ENCODE measurements around the gene SZT2.

Gene SZT2

DNA sequence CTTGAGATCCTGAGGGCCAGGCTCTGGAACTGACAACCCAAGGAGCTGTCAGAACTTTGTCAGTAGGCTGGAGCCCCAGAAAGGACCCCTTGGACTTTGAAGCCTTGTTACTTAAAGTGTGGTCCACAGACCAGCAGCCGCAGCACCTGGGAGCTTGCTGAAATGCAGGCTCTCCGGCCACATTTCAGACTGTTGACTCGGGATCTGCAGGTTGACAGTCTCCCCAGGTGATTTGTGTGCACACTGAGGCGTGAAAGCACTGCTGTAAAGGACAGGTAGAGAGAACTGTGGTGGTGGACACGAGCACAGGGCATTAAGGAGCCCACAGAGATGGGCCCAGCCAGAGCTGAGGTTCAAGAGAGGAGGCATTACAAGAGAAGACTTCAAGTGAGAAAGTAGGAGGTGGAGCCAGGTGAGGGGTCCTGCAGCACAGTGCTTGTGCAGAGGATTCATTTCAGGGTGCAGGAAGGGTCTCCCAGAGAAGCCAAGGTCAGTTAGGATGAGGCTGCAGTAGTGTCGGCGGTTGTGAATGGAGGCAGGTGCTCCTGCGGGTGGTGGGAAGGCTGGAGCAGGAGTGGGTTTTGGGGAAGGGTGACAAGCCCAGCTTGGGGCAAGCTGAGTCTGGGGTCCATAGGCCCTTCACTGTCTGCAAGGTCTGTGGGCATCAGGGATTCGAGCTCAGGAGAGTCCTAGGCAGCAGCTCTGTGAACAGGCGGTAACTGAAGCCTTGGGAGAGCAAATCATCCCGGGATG, 59.4 kb downstream of the SZT2 start:
- H3K9me3 ChIP-seq (ENCODE audit: control extremely low read depth in 1 of 5, control insufficient read depth in 4 of 5, insufficient read depth in 2 of 5, low read depth in 1 of 5, low read length in 4 of 5): no peaks in the 10 kb centered on the region
- H3K27me3 ChIP-seq (replicated peaks in 2 of 5; ENCODE audit: control insufficient read depth in 4 of 5, insufficient read depth in 5 of 5, low read length in 4 of 5): no peaks in the 10 kb centered on the region
- peaks cover 19 to 87% (median 65%) of the 10 kb centered on the region in 4 experiments for H3K36me3 ChIP-seq (ENCODE audit: control insufficient read depth in 4 of 4, insufficient read depth in 4 of 4, low read length in 3 of 4)
- no peak overlapping the region for H3K4me3 ChIP-seq (ENCODE audit: control insufficient read depth in 1 of 7, extremely low read depth in 1 of 7, insufficient read depth in 4 of 7, low read depth in 2 of 7, low read length in 6 of 7)
- ChIA-PET CTCF (no interaction called here), POLR2A (interaction anchor here (0.6 kb wide), 1 partner anchor 290 kb away, joined by 3 read pairs; no protein-coding TSS in a partner anchor)
- 93% methylated on average over 9 of the region's 11 CpGs for WGBS (ENCODE audit: insufficient coverage)
- no peak for DNase-seq
- H3K27ac ChIP-seq (ENCODE audit: insufficient read depth in 1 of 2, low read depth in 1 of 2, low read length in 2 of 2, poor library complexity in 1 of 2, severe bottlenecking in 2 of 2): no peak overlapping the region
- peaks cover 2 to 11% (median 6%) of the 10 kb centered on the region in 4 experiments for H3K4me1 ChIP-seq (ENCODE audit: control extremely low read depth in 1 of 4, control insufficient read depth in 4 of 4, insufficient read depth in 4 of 4, low read length in 3 of 4)

DNA sequence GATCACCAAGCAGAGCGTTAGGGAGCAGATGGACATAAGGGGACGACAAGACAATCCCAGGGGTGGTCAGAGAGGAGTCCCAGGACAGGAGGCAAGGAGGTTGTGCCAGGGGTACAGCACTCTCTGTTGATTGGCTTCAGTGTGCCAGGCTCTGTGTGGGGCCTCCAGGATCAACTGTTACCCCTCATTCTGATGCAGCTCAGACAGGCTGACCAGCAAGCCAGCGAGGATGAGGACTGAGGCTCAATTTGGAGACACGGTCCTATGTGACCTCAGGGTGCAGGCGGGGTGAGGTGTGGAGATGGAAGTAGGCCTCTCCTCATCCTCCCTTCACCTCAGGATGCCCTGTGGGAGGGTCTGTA, 60.0 kb downstream of the SZT2 start:
- no peak for DNase-seq
- no peak overlapping the region for H3K27ac ChIP-seq (ENCODE audit: insufficient read depth in 1 of 2, low read depth in 1 of 2, low read length in 2 of 2, poor library complexity in 1 of 2, severe bottlenecking in 2 of 2)
- ChIA-PET CTCF (no interaction called here), POLR2A (no interaction called here)
- peaks cover 5 to 16% (median 10%) of the 10 kb centered on the region in 4 experiments for H3K4me1 ChIP-seq (ENCODE audit: control extremely low read depth in 1 of 4, control insufficient read depth in 4 of 4, insufficient read depth in 4 of 4, low read length in 3 of 4)
- H3K9me3 ChIP-seq (ENCODE audit: control extremely low read depth in 1 of 5, control insufficient read depth in 4 of 5, insufficient read depth in 2 of 5, low read depth in 1 of 5, low read length in 4 of 5): no peaks in the 10 kb centered on the region
- no peaks in the 10 kb centered on the region for H3K27me3 ChIP-seq (replicated peaks in 2 of 5; ENCODE audit: control insufficient read depth in 4 of 5, insufficient read depth in 5 of 5, low read length in 4 of 5)
- H3K4me3 ChIP-seq (ENCODE audit: control insufficient read depth in 1 of 7, extremely low read depth in 1 of 7, insufficient read depth in 4 of 7, low read depth in 2 of 7, low read length in 6 of 7): no peak overlapping the region
- H3K36me3 ChIP-seq (ENCODE audit: control insufficient read depth in 4 of 4, insufficient read depth in 4 of 4, low read length in 3 of 4): peaks cover 19 to 81% (median 60%) of the 10 kb centered on the region in 4 experiments
- 92% methylated on average over 5 of the region's 5 CpGs for whole genome bisulfite sequencing (ENCODE audit: insufficient coverage)

DNA sequence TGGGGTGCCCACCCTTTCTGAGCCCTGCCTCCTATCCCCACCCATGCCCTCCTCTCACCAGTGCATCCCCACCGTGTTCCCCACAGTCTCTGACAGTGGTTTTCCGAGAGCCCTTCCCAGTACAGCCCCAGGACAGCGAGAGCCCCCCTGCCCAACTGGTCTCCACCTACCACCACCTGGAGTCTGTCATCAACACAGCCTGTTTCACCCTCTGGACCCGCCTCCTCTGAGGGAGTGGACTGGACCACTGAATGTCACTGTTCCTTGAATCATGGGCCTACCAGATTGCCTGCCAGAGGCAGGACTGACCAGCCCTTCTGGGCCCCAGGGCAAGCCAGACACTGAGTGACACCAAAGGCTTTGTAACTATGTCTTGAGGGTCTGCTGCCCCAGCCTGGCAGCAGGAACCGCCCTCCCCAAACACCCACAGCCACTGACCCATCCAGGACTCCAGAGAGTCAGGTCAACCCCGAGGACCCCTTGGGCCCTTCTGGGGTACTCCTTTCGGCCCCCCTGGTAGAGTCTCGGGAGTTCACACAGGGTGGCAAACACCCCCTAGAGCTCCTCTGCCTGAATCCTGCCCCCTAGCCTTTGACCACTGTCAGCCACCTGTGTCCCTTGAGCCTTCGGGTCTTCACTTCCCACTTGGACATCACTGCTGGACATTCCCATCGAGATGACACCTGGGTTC, 60.7 kb downstream of the SZT2 start:
- Histone ChIP-seq H3K4me1 (ENCODE audit: control extremely low read depth in 1 of 4, control insufficient read depth in 4 of 4, insufficient read depth in 4 of 4, low read length in 3 of 4) (peaks cover 5 to 22% (median 11%) of the 10 kb centered on the region in 4 experiments), H3K36me3 (ENCODE audit: control insufficient read depth in 4 of 4, insufficient read depth in 4 of 4, low read length in 3 of 4) (peaks cover 19 to 74% (median 55%) of the 10 kb centered on the region in 4 experiments), H3K9me3 (ENCODE audit: control extremely low read depth in 1 of 5, control insufficient read depth in 4 of 5, insufficient read depth in 2 of 5, low read depth in 1 of 5, low read length in 4 of 5) (no peaks in the 10 kb centered on the region), H3K27me3 (replicated peaks in 2 of 5; ENCODE audit: control insufficient read depth in 4 of 5, insufficient read depth in 5 of 5, low read length in 4 of 5) (no peaks in the 10 kb centered on the region), H3K27ac (ENCODE audit: insufficient read depth in 1 of 2, low read depth in 1 of 2, low read length in 2 of 2, poor library complexity in 1 of 2, severe bottlenecking in 2 of 2) (no peak overlapping the region), H3K4me3 (ENCODE audit: control insufficient read depth in 1 of 7, extremely low read depth in 1 of 7, insufficient read depth in 4 of 7, low read depth in 2 of 7, low read length in 6 of 7) (no peak overlapping the region)
- DNase-seq: no peak
- ChIA-PET POLR2A (no interaction called here), CTCF (no interaction called here)
- 92% methylated on average over 7 of the region's 10 CpGs for WGBS (ENCODE audit: insufficient coverage)

DNA sequence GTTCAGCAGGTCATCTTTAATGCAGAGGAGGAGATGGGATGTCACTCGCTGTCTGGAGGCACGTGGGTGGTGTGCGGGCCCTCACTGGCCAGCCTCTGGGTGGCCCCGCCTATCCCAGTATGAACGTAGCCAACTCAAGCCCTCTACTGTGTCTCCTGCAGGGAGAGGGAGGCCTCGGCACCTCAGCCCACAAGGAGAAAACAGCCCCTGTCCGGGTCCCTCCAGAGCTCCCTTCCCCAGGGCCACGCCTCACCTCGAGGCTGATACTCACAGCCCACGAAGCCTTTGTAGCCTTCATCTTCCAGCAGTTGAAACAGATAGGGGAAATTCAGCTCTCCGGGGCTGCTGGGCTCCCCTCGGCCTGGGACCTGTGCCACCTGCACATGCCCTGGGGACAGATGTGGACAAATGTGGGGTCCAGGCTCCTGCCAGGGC, 61.5 kb downstream of the SZT2 start:
- H3K27me3 ChIP-seq (replicated peaks in 2 of 5; ENCODE audit: control insufficient read depth in 4 of 5, insufficient read depth in 5 of 5, low read length in 4 of 5): no peaks in the 10 kb centered on the region
- peaks cover 15 to 66% (median 47%) of the 10 kb centered on the region in 4 experiments for H3K36me3 ChIP-seq (ENCODE audit: control insufficient read depth in 4 of 4, insufficient read depth in 4 of 4, low read length in 3 of 4)
- no peak for DNase-seq
- no peaks in the 10 kb centered on the region for H3K9me3 ChIP-seq (ENCODE audit: control extremely low read depth in 1 of 5, control insufficient read depth in 4 of 5, insufficient read depth in 2 of 5, low read depth in 1 of 5, low read length in 4 of 5)
- 85% methylated on average over 10 of the region's 12 CpGs for WGBS (ENCODE audit: insufficient coverage)
- H3K4me3 ChIP-seq (ENCODE audit: control insufficient read depth in 1 of 7, extremely low read depth in 1 of 7, insufficient read depth in 4 of 7, low read depth in 2 of 7, low read length in 6 of 7): no peak overlapping the region
- ChIA-PET CTCF (no interaction called here), POLR2A (no interaction called here)
- H3K27ac ChIP-seq (ENCODE audit: insufficient read depth in 1 of 2, low read depth in 1 of 2, low read length in 2 of 2, poor library complexity in 1 of 2, severe bottlenecking in 2 of 2): no peak overlapping the region
- H3K4me1 ChIP-seq (ENCODE audit: control extremely low read depth in 1 of 4, control insufficient read depth in 4 of 4, insufficient read depth in 4 of 4, low read length in 3 of 4): peaks cover 5 to 22% (median 11%) of the 10 kb centered on the region in 4 experiments

DNA sequence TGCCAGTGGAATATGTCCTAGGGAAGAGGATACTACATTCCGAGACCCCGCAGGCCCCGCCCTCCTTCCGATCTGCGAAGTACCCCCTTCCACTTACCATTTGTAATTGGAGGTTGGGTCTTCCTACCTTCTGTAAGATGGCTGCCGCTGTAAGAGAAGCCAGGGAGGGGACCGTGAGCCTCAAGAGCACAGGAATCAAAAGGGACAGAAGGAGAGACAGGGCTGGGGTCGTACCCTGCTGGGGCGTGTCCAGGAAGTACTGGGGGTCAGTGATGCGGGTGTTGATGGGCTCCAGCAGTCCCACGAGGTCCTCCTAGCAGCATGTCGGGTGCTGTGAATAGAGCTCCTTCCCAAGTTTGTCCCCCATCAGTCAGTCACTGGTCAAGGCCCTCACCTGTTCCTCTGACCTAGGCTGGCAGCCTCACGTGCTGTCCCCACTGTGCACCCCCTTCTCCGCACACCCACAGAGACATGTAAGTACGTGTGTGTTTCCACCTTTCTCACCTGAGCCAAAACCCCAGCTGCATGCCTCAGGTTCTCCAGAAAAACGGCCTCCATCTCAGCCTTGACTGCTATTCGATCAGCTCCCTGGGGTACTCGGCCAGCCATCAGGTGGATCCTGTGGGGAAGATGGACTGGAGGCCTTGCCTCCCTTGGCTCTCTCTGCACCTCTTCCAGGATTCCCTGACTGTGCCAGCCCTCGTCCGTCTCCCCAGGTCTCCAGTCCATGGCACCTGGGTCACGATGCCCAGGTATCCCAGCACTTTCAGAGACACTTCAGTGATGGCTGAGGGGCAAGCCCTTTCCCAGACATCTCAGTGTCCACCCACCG, 62.2 kb downstream of the SZT2 start:
- H3K36me3 ChIP-seq (ENCODE audit: control insufficient read depth in 4 of 4, insufficient read depth in 4 of 4, low read length in 3 of 4): peaks cover 12 to 59% (median 40%) of the 10 kb centered on the region in 4 experiments
- H3K4me3 ChIP-seq (ENCODE audit: control insufficient read depth in 1 of 7, extremely low read depth in 1 of 7, insufficient read depth in 4 of 7, low read depth in 2 of 7, low read length in 6 of 7): no peak overlapping the region
- CTCF ChIA-PET: no interaction called here
- no peaks in the 10 kb centered on the region for H3K9me3 ChIP-seq (ENCODE audit: control extremely low read depth in 1 of 5, control insufficient read depth in 4 of 5, insufficient read depth in 2 of 5, low read depth in 1 of 5, low read length in 4 of 5)
- no peak for DNase-seq
- no peaks in the 10 kb centered on the region for H3K27me3 ChIP-seq (replicated peaks in 2 of 5; ENCODE audit: control insufficient read depth in 4 of 5, insufficient read depth in 5 of 5, low read length in 4 of 5)
- H3K4me1 ChIP-seq (ENCODE audit: control extremely low read depth in 1 of 4, control insufficient read depth in 4 of 4, insufficient read depth in 4 of 4, low read length in 3 of 4): peaks cover 5 to 22% (median 11%) of the 10 kb centered on the region in 4 experiments
- 95% methylated on average over 19 of the region's 22 CpGs for WGBS (ENCODE audit: insufficient coverage)
- H3K27ac ChIP-seq (ENCODE audit: insufficient read depth in 1 of 2, low read depth in 1 of 2, low read length in 2 of 2, poor library complexity in 1 of 2, severe bottlenecking in 2 of 2): no peak overlapping the region
- POLR2A ChIA-PET: interaction anchor here (0.6 kb wide), 1 partner anchor 71 kb away, joined by 3 read pairs; no protein-coding TSS in a partner anchor

DNA sequence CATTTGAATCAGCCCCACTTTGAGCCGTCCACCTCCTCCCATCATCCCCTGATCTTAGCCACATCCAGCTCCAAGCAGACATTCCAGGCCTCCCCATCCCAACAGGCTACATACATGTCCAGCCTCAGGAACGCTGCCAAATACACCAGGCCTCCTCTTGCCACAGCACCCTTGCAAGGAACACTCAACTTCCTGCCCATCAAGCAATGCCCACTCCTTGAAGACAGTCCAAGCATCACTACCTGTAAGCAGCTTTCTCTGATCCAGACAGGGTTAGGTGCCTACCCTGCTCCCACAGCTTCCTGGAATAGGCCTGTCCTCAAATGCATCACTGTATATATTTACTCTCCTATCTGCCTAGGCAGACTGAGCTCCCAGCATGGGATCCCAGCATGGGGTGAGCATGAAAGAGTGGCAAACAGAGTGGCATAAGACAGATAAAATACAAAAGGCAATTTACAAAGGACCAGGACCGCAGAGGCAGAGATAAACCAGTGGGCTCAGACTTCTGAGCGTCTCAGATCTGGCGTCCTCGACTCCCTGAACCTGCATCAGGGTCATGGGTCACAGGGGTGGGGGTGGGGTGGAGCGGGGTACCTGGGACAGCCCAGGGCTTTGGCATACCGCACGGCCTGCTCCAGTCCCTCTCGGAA, 63.2 kb downstream of the SZT2 start:
- H3K9me3 ChIP-seq (ENCODE audit: control extremely low read depth in 1 of 5, control insufficient read depth in 4 of 5, insufficient read depth in 2 of 5, low read depth in 1 of 5, low read length in 4 of 5): no peaks in the 10 kb centered on the region
- H3K4me1 ChIP-seq (ENCODE audit: control extremely low read depth in 1 of 4, control insufficient read depth in 4 of 4, insufficient read depth in 4 of 4, low read length in 3 of 4): peaks cover 5 to 22% (median 11%) of the 10 kb centered on the region in 4 experiments
- H3K27me3 ChIP-seq (replicated peaks in 2 of 5; ENCODE audit: control insufficient read depth in 4 of 5, insufficient read depth in 5 of 5, low read length in 4 of 5): no peaks in the 10 kb centered on the region
- POLR2A ChIA-PET: interaction anchor here (0.5 kb wide), 1 partner anchor 302 kb away, joined by 4 read pairs; no protein-coding TSS in a partner anchor
- peak overlapping the region in 1 of 2 experiments; percentile 35 for H3K27ac ChIP-seq (ENCODE audit: insufficient read depth in 1 of 2, low read depth in 1 of 2, low read length in 2 of 2, poor library complexity in 1 of 2, severe bottlenecking in 2 of 2)
- peaks cover 5 to 49% (median 32%) of the 10 kb centered on the region in 4 experiments for H3K36me3 ChIP-seq (ENCODE audit: control insufficient read depth in 4 of 4, insufficient read depth in 4 of 4, low read length in 3 of 4)
- peak overlapping the region in 4 of 7 experiments; percentile 56 to 83 (median 68) for H3K4me3 ChIP-seq (ENCODE audit: control insufficient read depth in 1 of 7, extremely low read depth in 1 of 7, insufficient read depth in 4 of 7, low read depth in 2 of 7, low read length in 6 of 7)
- CTCF ChIA-PET: no interaction called here
- 62% methylated on average over 5 of the region's 10 CpGs for WGBS (ENCODE audit: insufficient coverage)
- DNase-seq: peak; percentile 17 to 52 (median 37)

Measured in common myeloid progenitor, CD34-positive (primary cell).